GM18868 (cell line): ENCODE data around the gene TOM1L2.
"Not testable (repeated sequence)": the region's sequence is repeated elsewhere in the genome, so short reads cannot be mapped to it uniquely, and the experiment has no call there.

Experiments used
- ATAC-seq: cut with Tn5 transposase; IDR thresholded peaks from one replicate; pipeline ENCODE4 v1.9.1; 2021; ENCODE audit warnings: mild to moderate bottlenecking, moderate library complexity; ENCODE audit not compliant: unreplicated experiment

The TOM1L2 gene

GRCh38 chr17:17944743-17945142, 27.5 kb downstream of the TOM1L2 start:
- no peak for ATAC-seq

GRCh38 chr17:17944242-17944641, 28.0 kb downstream of the TOM1L2 start:
- no peak for ATAC-seq

GRCh38 chr17:17943281-17943984, 28.8 kb downstream of the TOM1L2 start:
- no peak for ATAC-seq

GRCh38 chr17:17942846-17943245, 29.4 kb downstream of the TOM1L2 start:
- no peak for ATAC-seq

- ATAC-seq = no peak
These were observed 31.2 kb downstream of the TOM1L2 start for GRCh38 chr17:17941015-17941414.

GRCh38 chr17:17940441-17940911, 31.7 kb downstream of the TOM1L2 start:
- no peak for ATAC-seq

GRCh38 chr17:17939941-17940340, 32.3 kb downstream of the TOM1L2 start:
- ATAC-seq = not testable (repeated sequence)

- ATAC-seq = no peak
These were observed 33.7 kb downstream of the TOM1L2 start for GRCh38 chr17:17938388-17939107.

- no peak for ATAC-seq
These were observed 34.2 kb downstream of the TOM1L2 start for GRCh38 chr17:17937958-17938357.

- ATAC-seq = no peak
These were observed 34.9 kb downstream of the TOM1L2 start for GRCh38 chr17:17937201-17937853.

GRCh38 chr17:17935321-17936271, 36.6 kb downstream of the TOM1L2 start:
- no peak for ATAC-seq

- no peak for ATAC-seq
These were observed 37.4 kb downstream of the TOM1L2 start for GRCh38 chr17:17934806-17935205.

GRCh38 chr17:17934214-17934613, 38.0 kb downstream of the TOM1L2 start:
- ATAC-seq = no peak

GRCh38 chr17:17933775-17934174, 38.4 kb downstream of the TOM1L2 start:
- no peak for ATAC-seq

- ATAC-seq = no peak
These were observed 41.0 kb downstream of the TOM1L2 start for GRCh38 chr17:17931159-17931558.

GRCh38 chr17:17930674-17931073, 41.5 kb downstream of the TOM1L2 start:
- ATAC-seq = no peak

GRCh38 chr17:17929655-17930380, 42.4 kb downstream of the TOM1L2 start:
- no peak for ATAC-seq

GRCh38 chr17:17928398-17929287, 43.6 kb downstream of the TOM1L2 start:
- no peak for ATAC-seq

GRCh38 chr17:17926840-17927449, 45.3 kb downstream of the TOM1L2 start:
- ATAC-seq = no peak
